ENCODE data around the gene ANKRD10.
"Not testable (repeated sequence)": the region's sequence is repeated elsewhere in the genome, so short reads cannot be mapped to it uniquely, and the experiment has no call there.

Gene ANKRD10

DNA sequence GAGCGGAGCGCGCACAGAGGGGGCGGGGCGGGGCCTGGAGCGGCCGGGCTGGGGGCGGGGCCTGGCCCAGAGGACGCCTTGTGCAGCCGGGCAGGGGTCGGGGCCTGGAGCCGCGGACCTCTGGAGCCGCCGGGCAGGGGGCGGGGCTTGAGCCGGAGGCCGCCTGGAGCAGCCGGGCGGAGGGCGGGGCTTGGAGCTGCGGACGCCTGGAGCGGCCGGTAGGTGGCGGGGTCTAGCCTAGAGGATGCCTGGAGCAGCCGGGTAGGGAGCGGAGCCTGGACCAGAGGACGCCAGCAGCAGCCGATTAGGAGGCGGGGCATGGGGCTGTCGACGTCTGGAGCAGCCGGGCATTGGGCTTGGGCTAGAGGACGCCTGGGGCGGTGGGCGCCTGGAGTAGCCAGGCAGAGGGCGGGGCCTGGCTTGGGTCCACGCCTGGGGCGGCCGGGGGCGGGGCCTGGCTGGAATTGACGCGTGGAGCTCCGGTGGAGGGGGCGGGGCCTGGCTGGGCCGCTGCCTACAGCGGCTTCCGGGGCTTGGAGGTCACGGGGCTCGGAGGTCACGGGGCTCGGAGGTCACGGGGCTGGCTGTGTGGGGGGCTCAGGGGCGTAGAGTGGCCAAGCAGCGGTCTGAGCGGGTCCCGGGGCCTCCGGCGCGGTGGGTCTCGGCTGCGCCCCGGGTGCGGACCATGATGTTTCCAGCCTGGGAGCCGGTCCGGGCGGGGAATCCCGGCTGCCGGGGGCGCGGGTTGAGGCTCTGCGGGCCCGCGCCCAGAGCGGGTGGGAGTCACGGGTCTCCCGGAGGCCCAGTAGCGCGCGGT is at the start of gene ANKRD10:
ANKRD10 (minus strand) TSS at position 13 of the 817 bp plus-strand sequence. CDS start 135 bp downstream, outside the sequence.
- peak; percentile 100 for DNase-seq (ENCODE audit: low read depth)

- no peak for DNase-seq (ENCODE audit: low read depth)
These were observed 49.6 kb upstream of the ANKRD10 start for GRCh38 chr13:110964229-110965037.

- no peak for DNase-seq (ENCODE audit: low read depth)
These were observed 48.7 kb upstream of the ANKRD10 start for GRCh38 chr13:110963554-110963970.

GRCh38 chr13:110961959-110962358 is 47.1 kb upstream of the ANKRD10 start:
- DNase-seq (ENCODE audit: low read depth) = no peak

DNA sequence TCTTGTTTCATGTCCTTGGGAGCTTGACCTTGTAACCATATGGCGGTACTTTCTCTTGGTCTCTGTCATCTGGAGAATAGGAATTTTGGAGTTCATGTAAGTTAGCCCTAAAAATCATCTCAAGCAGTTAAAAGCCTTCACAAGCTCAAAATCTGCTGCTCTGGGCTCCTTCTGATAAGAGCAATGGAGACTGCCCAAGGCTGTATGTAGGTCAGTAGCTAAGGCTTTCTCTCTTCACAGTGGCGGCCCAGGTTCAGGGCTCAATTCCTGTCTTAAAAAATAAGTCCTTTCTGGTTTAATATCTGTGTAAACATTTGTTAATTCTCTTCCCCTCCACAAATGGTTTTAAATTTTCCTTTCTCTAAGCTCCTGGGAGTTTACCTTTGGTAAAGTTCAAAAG is 45.3 kb upstream of the ANKRD10 start:
- no peak for DNase-seq (ENCODE audit: low read depth)

DNA sequence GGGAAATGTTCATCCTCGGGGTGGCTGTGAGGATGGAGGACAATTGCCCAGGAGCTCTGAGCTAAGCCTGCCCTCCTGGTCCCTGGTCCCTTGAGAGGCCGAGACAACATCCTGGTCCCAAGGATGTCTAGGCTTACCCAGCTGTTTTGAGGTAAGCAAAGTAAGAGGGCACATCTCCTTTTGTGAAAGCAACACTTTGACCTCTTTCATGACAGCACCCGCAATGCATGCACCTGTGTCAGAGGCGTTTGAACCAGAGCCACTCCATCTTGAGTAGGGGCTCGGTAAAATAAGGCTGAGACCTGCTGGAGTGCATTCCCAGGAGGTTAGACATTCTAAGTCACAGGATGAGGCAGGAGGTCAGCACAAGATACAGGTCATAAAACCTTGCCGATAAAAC is 43.1 kb upstream of the ANKRD10 start:
- no peak for DNase-seq (ENCODE audit: low read depth)

DNA sequence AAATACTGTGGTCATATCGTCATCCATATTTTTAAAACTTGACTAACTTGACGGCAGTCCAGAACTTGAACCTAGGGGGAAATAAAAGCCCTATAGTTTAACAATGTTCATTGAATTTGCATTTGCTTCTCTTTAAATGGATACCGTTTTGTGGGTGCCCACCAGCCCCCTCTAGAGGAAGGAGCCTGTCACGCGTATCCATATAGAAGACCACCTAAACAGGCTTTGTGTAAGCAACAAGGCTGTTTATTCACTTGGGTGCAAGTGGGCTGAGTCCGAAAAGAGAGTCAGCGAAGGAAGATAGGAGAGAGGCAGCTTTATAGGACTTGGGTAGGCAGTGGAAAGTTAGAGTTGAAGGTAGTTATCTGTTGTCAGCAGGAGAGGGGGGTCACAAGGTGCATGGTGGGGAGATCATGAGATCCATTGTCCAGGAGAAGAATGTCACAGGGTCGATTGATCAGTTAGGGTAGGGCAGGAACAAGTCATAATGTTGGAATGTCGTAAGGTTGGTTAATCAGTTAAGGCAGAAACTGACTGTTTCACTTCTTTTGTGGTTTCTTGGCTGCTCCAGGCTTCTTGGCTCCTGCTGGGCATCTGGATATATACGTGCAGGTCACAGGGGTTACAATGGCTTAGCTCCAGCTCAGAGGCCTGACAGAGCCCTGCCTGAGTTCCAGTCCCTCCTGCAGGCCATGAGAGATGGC is 42.5 kb upstream of the ANKRD10 start:
- DNase-seq (ENCODE audit: low read depth) = peak; percentile 7

DNA sequence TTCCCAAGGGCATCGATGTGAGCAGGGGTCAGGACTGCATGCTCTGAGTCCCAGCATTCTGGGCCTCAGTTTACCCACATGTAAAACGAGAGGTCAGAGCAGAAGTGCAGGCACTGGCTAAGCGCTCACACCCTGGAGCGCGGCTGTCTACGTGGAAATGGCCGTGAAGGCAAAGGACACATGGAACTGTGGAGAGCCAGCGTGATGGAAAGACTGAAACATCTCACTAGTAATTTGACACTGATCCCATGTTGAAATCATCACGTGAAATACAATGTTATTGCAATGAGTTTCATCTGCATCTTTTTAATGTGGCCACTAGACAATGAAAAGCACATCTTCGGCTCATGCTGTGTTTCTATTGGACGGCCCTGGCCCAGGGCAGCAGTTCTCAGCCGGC is 41.3 kb upstream of the ANKRD10 start:
- peak; percentile 35 for DNase-seq (ENCODE audit: low read depth)

DNA sequence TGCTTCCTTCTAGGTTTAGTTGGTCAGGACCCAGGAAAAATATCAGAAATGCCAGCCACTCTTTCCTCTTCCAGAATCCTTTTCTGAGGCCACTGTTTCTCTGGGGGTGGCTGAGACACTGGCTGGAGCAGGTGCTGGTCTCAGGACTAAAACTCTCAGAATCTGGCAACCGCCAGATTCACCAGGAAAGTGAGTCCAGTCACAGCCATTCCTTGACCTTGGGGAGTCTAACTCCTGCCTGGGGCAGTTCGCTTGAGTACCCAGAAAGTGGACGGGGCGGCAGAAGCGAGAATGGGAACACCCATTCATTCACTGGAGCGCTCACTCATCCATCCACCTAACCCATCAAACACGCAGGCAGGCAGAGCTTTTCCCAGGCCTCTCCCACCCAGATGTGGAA is 40.7 kb upstream of the ANKRD10 start:
- not testable (repeated sequence) for DNase-seq (ENCODE audit: low read depth)

DNA sequence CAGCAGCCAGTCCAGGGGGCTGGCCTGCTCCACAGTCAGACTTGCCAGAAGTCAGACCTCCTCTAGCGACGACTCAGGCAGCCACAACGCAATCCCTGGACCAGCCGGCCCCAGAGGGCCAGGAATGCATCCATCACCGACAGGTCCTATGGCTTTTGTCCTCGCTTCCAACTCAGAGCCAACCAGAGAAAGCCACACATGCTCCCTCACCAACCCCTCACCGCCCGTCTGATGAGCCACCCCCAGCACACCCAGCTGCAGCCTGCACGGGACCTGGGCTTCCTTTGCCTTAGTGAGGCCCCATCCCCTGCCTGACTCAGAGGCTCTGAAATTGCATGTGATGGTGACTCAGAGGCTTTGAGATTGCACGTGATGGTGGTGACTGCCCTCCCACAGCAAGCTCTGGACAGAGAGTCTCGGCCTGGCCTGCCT is 40.2 kb upstream of the ANKRD10 start:
- DNase-seq (ENCODE audit: low read depth) = peak; percentile 97

DNA sequence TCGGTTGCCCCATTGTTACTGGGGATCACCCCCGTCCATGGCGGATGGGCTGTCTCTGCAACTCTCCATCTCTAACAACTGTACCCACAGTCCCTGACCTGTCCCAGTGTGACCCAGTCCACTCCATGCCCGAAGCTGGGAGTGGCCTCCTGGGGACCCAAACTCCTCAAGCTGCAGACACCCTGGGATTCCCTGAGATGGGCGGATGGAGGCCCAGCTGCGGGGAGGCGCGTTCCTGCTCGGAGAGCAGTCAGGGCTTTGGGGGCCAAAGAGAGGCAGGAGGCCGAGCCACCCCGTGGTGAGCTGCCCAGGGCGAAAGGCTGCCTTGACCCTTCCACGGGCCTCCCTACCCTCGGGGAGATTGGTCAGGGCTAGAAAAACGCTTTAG is 39.7 kb upstream of the ANKRD10 start:
- DNase-seq (ENCODE audit: low read depth) = not testable (repeated sequence)

DNA sequence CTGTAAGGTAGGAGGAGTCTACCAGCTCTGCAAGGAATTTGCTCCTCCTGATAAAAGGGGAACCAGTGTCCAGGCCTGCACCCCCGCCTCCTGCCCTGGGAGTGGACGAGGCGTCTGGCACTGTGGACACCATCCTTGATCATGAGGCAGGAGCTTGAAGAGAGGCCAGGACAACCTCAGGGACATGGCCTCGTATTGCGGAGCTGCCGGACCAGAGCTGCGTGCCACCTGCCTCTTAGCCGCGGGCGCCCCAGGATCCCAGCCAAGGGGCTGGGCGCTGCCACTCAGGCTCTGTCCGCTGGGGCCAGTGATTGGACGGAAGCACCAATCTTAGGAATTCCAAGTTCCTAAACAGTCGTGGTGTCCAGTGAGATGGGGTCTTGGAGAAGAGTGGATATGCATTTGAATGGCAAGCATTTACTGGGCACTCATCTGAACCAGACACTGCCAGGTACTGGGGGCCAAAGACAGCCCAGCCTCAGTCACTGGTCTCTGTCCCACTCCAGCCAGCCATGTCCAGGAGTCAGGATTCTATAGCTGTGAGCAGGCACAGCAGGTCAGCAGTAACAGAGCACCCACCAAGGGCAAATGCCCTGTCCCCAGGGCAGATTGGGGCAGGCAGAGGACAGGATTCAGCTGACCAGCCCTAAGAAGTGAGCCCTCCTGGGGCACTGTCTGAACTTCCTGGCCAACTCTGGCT is 39.1 kb upstream of the ANKRD10 start:
- DNase-seq (ENCODE audit: low read depth) = no peak

GRCh38 chr13:110953416-110953815 is 38.5 kb upstream of the ANKRD10 start:
- no peak for DNase-seq (ENCODE audit: low read depth)

DNA sequence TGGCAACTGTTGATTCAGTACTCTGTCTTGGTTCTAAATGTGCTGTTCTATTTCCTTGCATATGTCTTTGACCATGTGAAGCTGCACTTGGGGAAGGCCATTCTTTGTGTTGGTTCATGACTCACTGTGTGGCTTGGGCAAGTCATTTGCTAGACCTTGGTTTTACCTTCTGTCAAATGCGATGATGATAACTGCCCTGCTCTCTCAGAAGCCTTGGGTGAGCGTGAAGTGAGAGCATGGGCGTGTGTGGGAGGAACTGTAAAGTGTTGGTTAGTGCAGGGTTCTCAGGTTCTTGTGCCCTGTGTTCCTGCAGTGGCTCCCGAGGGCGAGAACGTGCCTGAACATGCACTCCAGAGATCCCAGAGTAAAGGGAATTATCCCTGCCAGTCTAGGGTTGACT is 37.3 kb upstream of the ANKRD10 start:
- not testable (repeated sequence) for DNase-seq (ENCODE audit: low read depth)

DNA sequence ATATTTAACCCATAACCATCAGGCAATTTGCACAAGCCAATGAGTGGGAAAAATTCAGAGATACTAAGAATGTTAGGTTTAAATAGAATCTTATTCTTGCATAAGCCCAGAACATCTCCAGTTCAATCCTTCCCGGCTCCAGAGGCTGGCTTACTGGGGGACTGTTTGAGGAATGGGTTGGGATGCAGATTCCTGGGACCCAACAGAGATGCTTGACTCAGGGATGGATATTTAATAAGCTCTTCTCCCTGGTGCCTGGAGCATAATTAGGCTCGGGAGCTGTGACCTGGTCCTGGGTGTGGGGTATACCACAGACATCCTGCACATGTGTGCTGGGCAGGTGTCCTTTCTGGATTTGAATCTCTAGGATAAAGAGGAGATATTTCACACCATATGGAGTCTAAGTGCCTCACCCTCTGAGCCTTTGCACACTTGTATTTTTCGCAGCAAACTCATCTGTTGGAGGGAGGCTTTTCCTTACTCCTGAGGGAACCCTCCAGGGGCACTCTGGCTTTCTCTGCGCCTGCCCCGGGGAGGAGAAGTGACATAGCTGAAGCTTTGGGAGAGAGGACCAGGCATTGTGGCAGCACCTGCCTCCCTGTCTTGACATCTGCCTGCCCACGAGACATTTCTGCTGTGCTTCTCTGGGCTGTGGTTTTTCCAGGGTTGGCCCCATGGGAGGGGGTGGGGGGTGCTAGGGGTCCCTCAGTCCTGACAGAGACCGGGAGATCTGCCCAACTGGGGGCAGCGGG is 36.1 kb upstream of the ANKRD10 start:
- no peak for DNase-seq (ENCODE audit: low read depth)

GRCh38 chr13:110950356-110950755 is 35.5 kb upstream of the ANKRD10 start:
- DNase-seq (ENCODE audit: low read depth) = no peak

DNA sequence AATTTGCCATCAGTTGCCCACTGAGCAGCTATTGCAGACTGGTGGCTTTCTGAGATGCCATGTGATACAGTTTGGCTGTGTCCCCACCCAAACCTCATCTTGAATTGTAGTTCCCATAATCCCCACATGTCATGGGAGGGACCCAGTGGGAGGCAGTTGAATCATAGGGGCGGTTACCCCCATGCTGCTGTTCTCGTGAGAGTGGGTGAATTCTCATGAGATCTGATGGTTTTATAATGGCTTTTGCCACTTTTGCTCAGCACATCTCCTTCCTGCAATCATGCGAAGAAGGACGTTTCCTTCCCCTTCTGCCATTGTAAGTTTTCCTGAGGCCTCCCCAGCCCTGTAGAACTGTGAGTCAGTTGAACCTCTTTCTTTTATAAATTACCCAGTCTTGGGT is 34.8 kb upstream of the ANKRD10 start:
- no peak for DNase-seq (ENCODE audit: low read depth)

DNA sequence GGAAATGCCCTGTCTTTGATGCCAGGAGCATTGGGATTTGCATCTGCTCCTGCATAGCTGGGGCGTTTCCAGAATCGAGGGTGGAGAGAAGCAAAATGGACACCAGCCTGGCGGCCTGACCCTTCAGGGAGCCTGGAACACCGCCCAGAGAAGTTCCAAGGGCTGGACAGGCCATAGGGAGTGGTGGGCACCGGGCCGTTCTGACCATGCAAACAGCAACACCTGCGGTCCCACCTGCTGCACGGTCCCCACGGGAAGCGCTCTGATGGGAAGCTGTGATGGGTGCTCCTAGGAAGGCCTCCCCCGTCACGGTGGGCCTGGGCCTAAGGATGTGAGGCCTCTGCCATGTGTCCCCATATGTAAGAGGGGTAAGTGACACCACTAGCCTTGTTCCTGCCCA is 34.2 kb upstream of the ANKRD10 start:
- no peak for DNase-seq (ENCODE audit: low read depth)

DNA sequence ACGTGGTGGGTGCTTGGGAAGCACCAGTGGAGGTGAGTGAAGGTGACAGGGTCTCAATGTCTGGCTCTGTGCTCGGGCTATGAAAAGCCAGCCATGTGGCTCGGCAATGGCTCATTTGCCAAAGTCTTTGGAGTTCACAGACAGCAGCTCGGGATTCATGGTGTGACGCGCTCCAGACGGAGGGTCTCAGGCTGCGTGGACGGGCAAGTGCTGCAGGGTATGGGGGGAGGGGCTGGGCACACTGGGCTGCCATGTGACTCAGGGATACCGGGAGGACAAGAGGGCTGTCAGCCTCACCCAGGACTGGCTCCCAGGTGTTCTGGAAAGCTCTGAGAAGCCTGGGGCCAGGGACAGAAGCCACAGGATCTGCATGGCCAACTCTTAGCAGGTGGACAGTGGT is 32.5 kb upstream of the ANKRD10 start:
- DNase-seq (ENCODE audit: low read depth) = not testable (repeated sequence)

GRCh38 chr13:110945928-110946570 is 31.2 kb upstream of the ANKRD10 start:
- no peak for DNase-seq (ENCODE audit: low read depth)
